ENCODE data around the gene CCDC50. TPM values are rescaled to one million over a fixed set of nuclear protein-coding genes. Genes with fewer than 3 reads are reported as not detected.

The CCDC50 gene
- total RNA-seq, 6 donors from 2014 or later: 54.7 to 99.8 (median 72.5) TPM

- no peak for DNase-seq
- TF ChIP-seq POLR2A (IDR thresholded peaks at IDR 0.05) (no peak), EP300 (IDR thresholded peaks at IDR 0.05) (no peak), CTCF (IDR thresholded peaks at IDR 0.05) (no peak), POLR2AphosphoS5 (IDR thresholded peaks at IDR 0.05) (no peak)
- Histone ChIP-seq H3K27me3 (no peaks in the 10 kb centered on the region), H3K4me3 (no peak overlapping the region), H3K27ac (no peak overlapping the region), H3K4me1 (peaks cover 0 to 31% (median 3%) of the 10 kb centered on the region in 4 donors), H3K36me3 (peaks cover 0 to 60% (median 4%) of the 10 kb centered on the region in 4 donors), H3K9me3 (no peaks in the 10 kb centered on the region)
- ATAC-seq (ENCODE audit: low FRiP score in 2 of 2): no peak
- WGBS, 2 donors: 83 to 89% methylated on average over 2 of the region's 2 CpGs
These were observed 33.4 kb downstream of the CCDC50 start for GRCh38 chr3:191362524-191363090.

- no peaks in the 10 kb centered on the region for H3K27me3 ChIP-seq
- no peak for ATAC-seq (ENCODE audit: low FRiP score in 2 of 2)
- H3K36me3 ChIP-seq: peaks cover 0 to 55% (median 4%) of the 10 kb centered on the region in 4 donors
- TF ChIP-seq POLR2AphosphoS5 (IDR thresholded peaks at IDR 0.05): no peak
- no peak for TF ChIP-seq EP300 (IDR thresholded peaks at IDR 0.05)
- no peak for TF ChIP-seq POLR2A (IDR thresholded peaks at IDR 0.05)
- TF ChIP-seq CTCF (IDR thresholded peaks at IDR 0.05): no peak
- no peak overlapping the region for H3K4me3 ChIP-seq
- no peak overlapping the region for H3K27ac ChIP-seq
- peaks cover 0 to 31% (median 3%) of the 10 kb centered on the region in 4 donors for H3K4me1 ChIP-seq
- no peaks in the 10 kb centered on the region for H3K9me3 ChIP-seq
- no peak for DNase-seq
- 72 to 93% methylated on average over 4 of the region's 4 CpGs for WGBS, 2 donors
These were observed 34.0 kb downstream of the CCDC50 start for GRCh38 chr3:191363221-191363620.

- Histone ChIP-seq H3K36me3 (peaks cover 3 to 42% (median 5%) of the 10 kb centered on the region in 4 donors), H3K4me3 (no peak overlapping the region), H3K27ac (peak overlapping the region in 1 of 4 donors; percentile 72), H3K27me3 (no peaks in the 10 kb centered on the region), H3K9me3 (no peaks in the 10 kb centered on the region), H3K4me1 (peaks cover 0 to 12% (median 4%) of the 10 kb centered on the region in 4 donors)
- DNase-seq (no peak), ATAC-seq (ENCODE audit: low FRiP score in 2 of 2) (no peak)
- TF ChIP-seq EP300 (IDR thresholded peaks at IDR 0.05): no peak
- no peak for TF ChIP-seq POLR2AphosphoS5 (IDR thresholded peaks at IDR 0.05)
- no peak for TF ChIP-seq CTCF (IDR thresholded peaks at IDR 0.05)
- TF ChIP-seq POLR2A (IDR thresholded peaks at IDR 0.05): no peak
- WGBS, 2 donors: 61 to 72% methylated on average over 2 of the region's 2 CpGs
These were observed 37.5 kb downstream of the CCDC50 start for GRCh38 chr3:191366675-191367074.

GRCh38 chr3:191368755-191369615, 39.8 kb downstream of the CCDC50 start:
- Histone ChIP-seq H3K9me3 (no peaks in the 10 kb centered on the region), H3K36me3 (peaks cover 0 to 21% (median 4%) of the 10 kb centered on the region in 4 donors), H3K4me3 (no peak overlapping the region), H3K4me1 (peaks cover 0 to 2% (median 0%) of the 10 kb centered on the region in 4 donors), H3K27ac (no peak overlapping the region), H3K27me3 (no peaks in the 10 kb centered on the region)
- ATAC-seq (ENCODE audit: low FRiP score in 2 of 2) (no peak), DNase-seq (no peak)
- 85 to 97% methylated on average over 5 of the region's 5 CpGs for WGBS, 2 donors
- TF ChIP-seq POLR2AphosphoS5 (IDR thresholded peaks at IDR 0.05): no peak
- no peak for TF ChIP-seq EP300 (IDR thresholded peaks at IDR 0.05)
- no peak for TF ChIP-seq POLR2A (IDR thresholded peaks at IDR 0.05)
- TF ChIP-seq CTCF (IDR thresholded peaks at IDR 0.05): no peak

Data from upper lobe of left lung (tissue), 6 donors.